Activated CD4-positive, alpha-beta T cell treated with anti-CD3 and anti-CD28 coated beads, Interleukin-2, amount 10 ng/mL, durations not matched to agents 24 days and 14 days (primary cell): ENCODE measurements around the gene EDARADD. TPM values are rescaled to one million over a fixed set of nuclear protein-coding genes. Genes with fewer than 3 reads are reported as not detected.

Experiments
- DNase-seq: peaks from one replicate; pipeline ENCODE4 v3.0.0; 2022
- H3K27ac Mint-ChIP-seq: one replicate; pipeline ENCODE4 v1.8.0; 2022; ENCODE audit warnings: mild to moderate bottlenecking, mixed read lengths
- H3K27me3 Mint-ChIP-seq: one replicate; pipeline ENCODE4 v1.8.0; 2022; ENCODE audit warnings: mixed read lengths
- H3K36me3 Mint-ChIP-seq: one replicate; pipeline ENCODE4 v1.8.0; 2022; ENCODE audit warnings: low read depth, mild to moderate bottlenecking, mixed read lengths
- H3K4me1 Mint-ChIP-seq: one replicate; pipeline ENCODE4 v1.8.0; 2021; ENCODE audit warnings: mixed read lengths
- H3K4me3 Mint-ChIP-seq: one replicate; pipeline ENCODE4 v1.8.0; 2022; ENCODE audit warnings: mild to moderate bottlenecking, moderate library complexity, mixed read lengths
- H3K9me3 Mint-ChIP-seq: one replicate; pipeline ENCODE4 v1.8.0; 2021; ENCODE audit warnings: mixed read lengths
- intact Hi-C: fragments of 100-400 bp; cut with micrococcal nuclease; formaldehyde crosslinking; loops from one replicate; pipeline ENCODE4 v1.15.1; 2023
- total RNA-seq: library from RNA; stranded (reverse); gene quantifications from 2 replicates; pipeline ENCODE4 v1.2.3, GENCODE V29; 2022

The EDARADD gene
- total RNA-seq, 1 donor from 2014 or later, result 32.6 TPM

DNA sequence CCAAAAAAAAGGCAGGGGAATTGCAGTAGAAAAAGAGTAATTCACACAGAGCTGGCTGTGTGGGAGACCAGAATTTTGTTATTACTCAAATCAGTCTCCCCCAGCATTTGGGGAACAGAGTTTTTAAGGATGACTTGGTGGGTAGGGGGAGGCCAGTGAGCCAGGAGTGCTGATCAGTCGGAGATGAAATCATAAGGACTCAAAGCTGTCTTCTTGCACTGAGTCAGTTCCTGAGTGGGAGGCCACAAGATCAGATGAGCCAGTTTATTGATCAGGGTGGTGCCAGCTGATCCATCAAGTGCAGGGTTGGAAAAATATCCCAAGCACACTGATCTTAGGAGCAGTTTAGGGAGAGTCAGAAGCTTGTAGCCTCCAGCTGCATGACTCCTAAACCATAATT is 23.7 kb upstream of the EDARADD start:
- H3K27me3 Mint-ChIP-seq, result peaks cover 12% of the 10 kb centered on the region
- no peak overlapping the region for H3K27ac Mint-ChIP-seq
- no peaks in the 10 kb centered on the region for H3K9me3 Mint-ChIP-seq
- H3K4me3 Mint-ChIP-seq, result no peak overlapping the region
- no peak for DNase-seq
- intact Hi-C loops, result loop anchor here (2.0 kb wide), 1 partner anchor 26 kb away; no protein-coding TSS in a partner anchor
- peaks cover 2% of the 10 kb centered on the region for H3K4me1 Mint-ChIP-seq
- H3K36me3 Mint-ChIP-seq, result no peaks in the 10 kb centered on the region

DNA sequence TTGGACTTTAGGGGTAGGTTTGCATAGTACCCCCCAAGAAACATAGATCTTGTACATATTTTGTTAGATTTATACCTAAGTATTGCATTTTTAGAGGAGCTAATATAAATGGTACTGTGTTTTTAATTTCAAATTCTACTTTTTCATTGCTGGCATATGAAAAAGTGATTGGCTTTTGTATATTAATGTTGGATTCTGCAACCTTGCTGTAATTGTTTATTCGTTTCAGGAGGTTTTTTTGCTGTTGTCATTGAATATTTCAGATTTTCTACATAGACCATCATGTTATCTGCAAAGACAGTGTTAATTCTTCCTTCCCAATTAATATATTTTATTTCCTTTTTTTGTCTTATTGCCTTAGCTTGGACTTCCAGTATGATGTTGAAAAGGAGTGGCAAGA is 23.0 kb upstream of the EDARADD start:
- no peak for DNase-seq
- no peak overlapping the region for H3K27ac Mint-ChIP-seq
- H3K4me3 Mint-ChIP-seq, result no peak overlapping the region
- peaks cover 8% of the 10 kb centered on the region for H3K27me3 Mint-ChIP-seq
- H3K36me3 Mint-ChIP-seq, result no peaks in the 10 kb centered on the region
- no peaks in the 10 kb centered on the region for H3K9me3 Mint-ChIP-seq
- intact Hi-C loops, result loop anchor here (2.0 kb wide), 1 partner anchor 26 kb away; no protein-coding TSS in a partner anchor
- H3K4me1 Mint-ChIP-seq, result peaks cover 2% of the 10 kb centered on the region

DNA sequence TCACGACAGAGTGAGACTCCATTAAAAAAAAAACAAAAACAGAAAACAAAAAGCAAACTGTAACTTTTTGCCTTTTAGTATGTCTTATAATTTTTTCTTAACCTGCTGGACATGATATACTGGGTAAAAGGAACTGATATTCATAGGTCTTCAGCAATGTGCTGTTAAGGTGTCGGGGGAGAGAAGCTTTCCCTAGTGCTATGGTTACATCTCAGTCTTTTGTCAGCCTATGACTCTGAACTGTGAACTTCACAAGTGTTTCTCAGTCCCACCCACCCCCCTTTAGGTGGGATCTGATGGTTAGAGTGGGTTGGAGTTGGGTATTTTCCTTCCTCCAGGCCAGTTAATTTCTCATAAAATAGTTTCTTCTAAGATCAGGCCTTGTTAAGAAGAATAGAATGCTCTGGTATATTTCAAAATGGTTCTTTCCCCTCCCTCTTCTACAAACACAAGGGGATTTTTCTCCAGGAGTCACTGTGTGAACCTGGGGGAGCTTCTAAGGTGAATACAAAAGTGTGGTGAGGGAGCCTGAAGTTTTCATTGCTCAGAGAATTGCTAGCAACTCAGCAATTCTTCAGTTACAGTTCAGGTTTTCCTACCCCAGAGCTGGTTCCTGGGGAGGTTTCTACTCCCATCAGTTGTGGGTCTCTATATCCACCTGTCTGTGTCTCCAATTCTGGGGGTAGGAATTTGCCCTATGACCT is 16.1 kb upstream of the EDARADD start:
- H3K27me3 Mint-ChIP-seq, result peaks cover 12% of the 10 kb centered on the region
- no peaks in the 10 kb centered on the region for H3K36me3 Mint-ChIP-seq
- intact Hi-C loops, result no loop called here
- peaks cover 10% of the 10 kb centered on the region for H3K9me3 Mint-ChIP-seq
- H3K4me1 Mint-ChIP-seq, result peaks cover 4% of the 10 kb centered on the region
- no peak for DNase-seq
- no peak overlapping the region for H3K4me3 Mint-ChIP-seq
- H3K27ac Mint-ChIP-seq, result no peak overlapping the region

DNA sequence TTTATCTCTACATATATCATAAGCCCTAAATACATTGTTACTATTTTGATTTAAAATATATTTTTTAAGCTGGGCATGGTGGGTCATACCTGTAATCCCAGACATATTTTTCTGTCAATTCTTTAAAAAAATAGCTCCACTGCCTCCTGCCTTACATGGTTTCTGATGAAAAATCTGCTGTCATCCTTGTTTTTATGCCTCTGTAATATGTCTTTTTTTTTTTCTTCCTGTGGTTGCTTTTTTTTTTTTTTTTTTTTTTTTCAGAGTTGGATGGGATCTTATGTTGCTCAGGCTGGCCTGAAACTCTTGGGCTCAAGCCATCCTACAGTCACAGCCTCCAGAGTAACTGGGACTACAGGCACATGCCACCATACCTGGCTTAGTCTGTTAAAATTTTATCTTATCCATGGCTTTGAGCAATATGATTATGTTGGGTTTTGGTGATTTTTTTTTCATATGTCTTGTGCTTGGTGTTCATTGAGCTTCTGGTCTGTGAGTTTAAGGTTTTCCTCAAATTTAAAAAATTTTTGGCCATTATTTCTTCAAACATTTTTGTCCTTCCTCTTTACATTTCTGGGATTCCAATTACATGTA is 12.4 kb upstream of the EDARADD start:
- Mint-ChIP-seq H3K4me3 (no peak overlapping the region), H3K27ac (no peak overlapping the region), H3K4me1 (no peaks in the 10 kb centered on the region), H3K27me3 (peaks cover 4% of the 10 kb centered on the region), H3K9me3 (peaks cover 10% of the 10 kb centered on the region), H3K36me3 (no peaks in the 10 kb centered on the region)
- intact Hi-C loops, result no loop called here
- DNase-seq, result peak; percentile 30

DNA sequence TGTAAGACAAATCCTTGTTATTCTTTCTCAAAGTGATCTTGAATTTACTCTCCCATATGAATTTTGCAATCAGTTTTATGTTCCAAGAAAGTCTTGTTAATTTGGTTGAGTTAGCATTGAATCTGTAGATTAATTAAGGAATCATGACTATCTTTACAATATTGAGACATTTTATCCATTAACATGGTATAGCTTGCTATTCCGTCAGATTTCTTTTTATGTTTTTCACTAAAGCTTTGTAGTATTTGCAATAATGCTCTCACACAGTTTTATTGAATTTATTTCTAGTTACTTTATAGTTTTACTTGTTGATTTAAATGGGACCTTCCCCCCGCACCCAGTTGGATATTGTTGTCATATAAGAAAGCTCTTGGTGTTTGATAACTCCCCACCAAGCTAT is 5.8 kb upstream of the EDARADD start:
- intact Hi-C loops, result no loop called here
- Mint-ChIP-seq H3K27me3 (peaks cover 16% of the 10 kb centered on the region), H3K4me1 (no peaks in the 10 kb centered on the region), H3K9me3 (no peaks in the 10 kb centered on the region), H3K4me3 (no peak overlapping the region), H3K27ac (no peak overlapping the region), H3K36me3 (no peaks in the 10 kb centered on the region)
- peak; percentile 21 for DNase-seq

DNA sequence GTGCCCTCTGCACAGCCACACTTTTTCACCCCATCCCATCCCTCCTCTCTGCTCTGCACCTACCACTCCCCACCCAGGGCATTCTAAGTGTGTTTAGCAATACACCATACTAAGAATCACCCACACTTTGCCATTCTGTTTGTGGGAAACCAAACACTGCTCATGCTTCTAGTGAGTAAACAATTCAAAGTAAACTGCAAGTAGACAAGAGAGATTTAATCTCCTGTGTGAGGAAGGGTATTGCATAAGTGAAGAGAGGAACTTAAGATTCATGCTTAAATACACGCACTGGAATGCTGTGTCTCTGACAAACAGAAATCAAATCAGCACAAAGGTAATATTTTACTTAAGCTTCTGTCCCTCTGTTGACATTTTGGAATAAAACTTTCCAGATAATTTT is 4.8 kb upstream of the EDARADD start:
- Mint-ChIP-seq H3K4me3 (no peak overlapping the region), H3K27me3 (peaks cover 16% of the 10 kb centered on the region), H3K27ac (no peak overlapping the region), H3K4me1 (peaks cover 8% of the 10 kb centered on the region), H3K9me3 (no peaks in the 10 kb centered on the region), H3K36me3 (no peaks in the 10 kb centered on the region)
- DNase-seq, result peak; percentile 49
- intact Hi-C loops, result no loop called here

DNA sequence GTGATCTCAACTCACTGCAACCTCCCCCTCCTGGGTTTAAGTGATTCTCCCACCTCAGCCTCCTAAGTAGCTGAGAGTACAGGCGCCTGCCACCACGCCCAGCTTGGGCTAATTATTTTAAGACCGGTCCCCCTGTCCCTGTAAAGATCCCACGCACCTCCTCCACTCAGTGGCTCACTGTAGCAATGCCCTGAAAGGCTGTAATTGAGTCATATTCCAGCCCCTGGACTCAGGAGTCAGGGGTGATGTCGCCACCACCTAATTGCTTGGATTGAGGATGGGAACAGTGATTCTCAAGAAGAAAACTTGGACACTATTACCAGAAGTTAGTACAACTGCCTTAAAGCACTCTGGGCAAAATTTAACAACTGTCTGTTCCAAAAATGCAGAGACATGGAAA is 3.1 kb upstream of the EDARADD start:
- intact Hi-C loops, result loop anchor here (10.0 kb wide), 2 partner anchors 386 to 516 kb away; no protein-coding TSS in a partner anchor
- Mint-ChIP-seq H3K36me3 (peaks cover 4% of the 10 kb centered on the region), H3K27ac (no peak overlapping the region), H3K4me1 (peaks cover 14% of the 10 kb centered on the region), H3K9me3 (no peaks in the 10 kb centered on the region), H3K27me3 (peaks cover 19% of the 10 kb centered on the region), H3K4me3 (no peak overlapping the region)
- no peak for DNase-seq

DNA sequence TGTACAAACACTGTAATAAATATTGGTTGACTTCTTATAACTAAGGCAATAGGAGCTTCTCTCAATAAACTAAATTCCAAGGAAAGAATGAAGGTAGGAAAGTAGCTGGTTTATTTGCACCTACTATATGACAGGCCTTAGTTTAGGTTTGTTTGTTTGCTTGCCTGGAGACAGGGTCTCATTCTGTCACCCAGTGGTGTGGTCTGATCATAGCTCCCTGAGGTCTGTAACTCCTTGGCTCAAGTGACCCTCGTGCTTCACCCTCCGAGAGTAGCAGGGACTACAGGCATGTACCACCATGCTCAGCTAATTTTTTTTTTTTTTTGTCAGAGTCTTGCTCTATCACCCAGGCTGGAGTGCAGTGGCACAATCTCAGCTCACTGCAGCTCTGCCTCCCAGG is 1.9 kb upstream of the EDARADD start:
- peaks cover 25% of the 10 kb centered on the region for H3K27me3 Mint-ChIP-seq
- intact Hi-C loops, result loop anchor here (10.0 kb wide), 2 partner anchors 387 to 517 kb away; no protein-coding TSS in a partner anchor
- H3K4me1 Mint-ChIP-seq, result peaks cover 24% of the 10 kb centered on the region
- DNase-seq, result no peak
- no peak overlapping the region for H3K4me3 Mint-ChIP-seq
- H3K27ac Mint-ChIP-seq, result no peak overlapping the region
- peaks cover 8% of the 10 kb centered on the region for H3K36me3 Mint-ChIP-seq
- no peaks in the 10 kb centered on the region for H3K9me3 Mint-ChIP-seq

DNA sequence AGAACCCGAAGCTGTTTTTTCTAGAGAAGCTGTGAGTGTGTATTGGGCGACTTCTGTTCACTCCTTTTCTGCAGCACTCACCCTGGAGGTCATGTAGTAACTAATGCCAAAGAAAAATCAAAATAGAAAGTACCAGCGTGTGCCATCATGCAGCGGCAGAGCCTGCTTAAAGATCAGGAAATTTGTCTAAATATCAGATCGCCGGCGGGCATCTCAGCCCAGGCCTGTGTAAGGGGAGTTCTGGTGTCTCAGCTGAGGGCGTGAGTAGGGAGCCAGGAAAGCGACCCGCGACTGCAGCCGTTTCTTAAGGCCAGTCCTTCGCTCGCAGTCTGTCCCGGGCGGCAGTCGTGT is 768 bp downstream of the EDARADD start:
- Mint-ChIP-seq H3K4me1 (peaks cover 37% of the 10 kb centered on the region), H3K4me3 (peak overlapping the region; percentile 96), H3K27me3 (peaks cover 28% of the 10 kb centered on the region), H3K36me3 (peaks cover 17% of the 10 kb centered on the region), H3K9me3 (no peaks in the 10 kb centered on the region), H3K27ac (peak overlapping the region; percentile 91)
- intact Hi-C loops, result loop anchor here (1.0 to 10.0 kb wide), 5 partner anchors 127 to 520 kb away; partner anchors contain the start of genes GPR137B and LGALS8
- no peak for DNase-seq

DNA sequence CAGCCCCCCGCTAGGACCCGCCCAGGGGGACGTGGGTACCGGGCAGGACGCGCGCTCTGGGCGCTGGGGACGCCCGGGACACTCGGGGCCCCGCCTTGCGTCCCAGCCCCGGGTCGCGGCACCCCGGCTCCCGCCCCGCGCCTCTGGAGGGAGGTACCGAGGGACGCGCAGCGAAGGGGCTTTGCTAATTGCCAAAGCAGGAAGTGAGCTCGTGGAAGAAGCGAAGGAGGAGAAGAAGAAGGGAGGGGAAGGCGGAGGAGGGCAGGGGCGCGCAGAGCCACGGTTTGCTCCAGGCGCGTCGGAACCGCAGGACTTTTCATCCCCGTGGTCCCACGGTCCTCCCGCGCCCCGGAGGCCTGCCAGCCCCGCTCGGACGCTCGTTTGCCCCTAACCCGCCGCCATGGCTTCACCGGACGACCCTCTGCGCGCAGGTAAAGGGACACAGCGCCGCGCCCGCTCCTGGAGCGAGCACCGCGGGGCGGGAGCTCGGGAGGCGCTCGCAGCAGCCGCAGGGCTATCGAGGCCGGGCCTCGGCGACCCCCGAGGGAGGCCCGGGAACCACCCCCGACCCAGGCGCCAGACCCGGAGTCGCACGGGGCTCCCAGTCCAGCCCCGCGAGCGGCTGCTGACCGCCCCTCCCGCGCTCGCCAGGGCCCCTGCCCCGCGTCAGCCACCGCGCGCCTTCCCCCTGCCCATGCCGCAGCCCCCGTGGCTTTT is 1.3 kb downstream of the EDARADD start:
- H3K4me3 Mint-ChIP-seq, result peak overlapping the region; percentile 96
- peaks cover 41% of the 10 kb centered on the region for H3K4me1 Mint-ChIP-seq
- peak; percentile 89 for DNase-seq
- intact Hi-C loops, result loop anchor here (1.0 to 10.0 kb wide), 5 partner anchors 127 to 521 kb away; partner anchors contain the start of genes GPR137B and LGALS8
- no peaks in the 10 kb centered on the region for H3K9me3 Mint-ChIP-seq
- H3K36me3 Mint-ChIP-seq, result peaks cover 20% of the 10 kb centered on the region
- H3K27me3 Mint-ChIP-seq, result peaks cover 26% of the 10 kb centered on the region
- peak overlapping the region; percentile 93 for H3K27ac Mint-ChIP-seq

DNA sequence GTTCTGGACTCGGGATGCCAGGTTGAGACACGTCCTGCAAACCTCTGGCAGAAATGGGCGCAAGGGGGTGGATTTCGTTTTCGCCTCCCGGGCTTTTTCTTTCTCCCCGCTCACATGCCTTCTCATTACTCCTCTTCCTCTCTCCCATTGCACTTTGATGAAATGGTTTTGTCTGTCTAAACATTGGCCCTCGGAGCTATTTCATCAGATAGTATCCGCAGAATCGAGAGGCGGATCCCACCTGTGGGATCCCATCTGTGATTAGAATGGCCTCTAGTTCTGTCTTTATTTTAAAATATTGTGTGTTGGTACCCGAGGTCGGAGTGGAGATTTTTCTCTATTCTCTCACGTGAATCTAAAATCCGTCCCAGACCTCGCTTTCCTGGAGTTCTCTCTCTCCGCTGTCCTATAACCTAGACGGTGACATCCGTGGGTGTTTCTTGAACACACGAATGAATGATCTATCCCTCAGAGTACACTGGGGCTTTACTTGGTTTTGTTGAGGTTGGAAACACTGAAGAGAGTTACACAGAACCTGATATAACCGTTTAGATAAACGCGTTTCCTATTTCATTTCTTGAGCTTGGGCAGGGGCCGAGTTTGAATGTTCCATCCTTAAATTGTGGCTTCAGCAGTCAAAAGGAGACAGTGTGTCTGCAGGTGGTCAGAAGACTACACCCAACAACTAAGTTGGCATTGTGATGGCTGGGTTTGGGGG is 2.0 kb downstream of the EDARADD start:
- intact Hi-C loops, result loop anchor here (1.0 to 10.0 kb wide), 8 partner anchors 21 to 521 kb away; partner anchors contain the start of genes GPR137B and LGALS8

DNA sequence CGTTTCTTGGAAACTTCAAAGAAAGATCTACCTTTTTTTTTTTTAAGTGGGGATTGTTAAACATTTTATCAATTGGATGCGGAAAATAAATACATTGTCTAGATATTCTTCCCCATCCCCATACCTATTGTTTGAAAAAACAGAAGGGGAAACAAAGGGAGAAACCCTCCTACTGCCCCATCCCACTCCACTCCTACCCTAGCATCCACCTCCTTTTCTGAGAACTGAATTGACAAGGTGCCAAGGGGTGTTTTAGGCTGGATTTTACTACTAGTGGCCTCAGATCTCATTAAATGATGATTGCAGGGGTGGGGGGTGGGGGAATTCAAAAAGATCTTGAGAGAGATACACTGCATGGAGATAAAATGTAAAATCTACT is 2.6 kb downstream of the EDARADD start:
- H3K4me1 Mint-ChIP-seq, result peaks cover 41% of the 10 kb centered on the region
- H3K4me3 Mint-ChIP-seq, result peak overlapping the region; percentile 96
- H3K9me3 Mint-ChIP-seq, result no peaks in the 10 kb centered on the region
- DNase-seq, result no peak
- peaks cover 20% of the 10 kb centered on the region for H3K36me3 Mint-ChIP-seq
- intact Hi-C loops, result loop anchor here (1.0 to 10.0 kb wide), 6 partner anchors 20 to 522 kb away; partner anchors contain the start of gene LGALS8
- peak overlapping the region; percentile 93 for H3K27ac Mint-ChIP-seq
- H3K27me3 Mint-ChIP-seq, result peaks cover 18% of the 10 kb centered on the region

More for the DNA sequence above, 2.0 kb downstream of the EDARADD start:
- peak; percentile 67 for DNase-seq
- H3K36me3 Mint-ChIP-seq, result peaks cover 20% of the 10 kb centered on the region
- peak overlapping the region; percentile 93 for H3K27ac Mint-ChIP-seq
- no peaks in the 10 kb centered on the region for H3K9me3 Mint-ChIP-seq
- H3K4me3 Mint-ChIP-seq, result peak overlapping the region; percentile 96
- H3K4me1 Mint-ChIP-seq, result peaks cover 41% of the 10 kb centered on the region
- peaks cover 22% of the 10 kb centered on the region for H3K27me3 Mint-ChIP-seq

DNA sequence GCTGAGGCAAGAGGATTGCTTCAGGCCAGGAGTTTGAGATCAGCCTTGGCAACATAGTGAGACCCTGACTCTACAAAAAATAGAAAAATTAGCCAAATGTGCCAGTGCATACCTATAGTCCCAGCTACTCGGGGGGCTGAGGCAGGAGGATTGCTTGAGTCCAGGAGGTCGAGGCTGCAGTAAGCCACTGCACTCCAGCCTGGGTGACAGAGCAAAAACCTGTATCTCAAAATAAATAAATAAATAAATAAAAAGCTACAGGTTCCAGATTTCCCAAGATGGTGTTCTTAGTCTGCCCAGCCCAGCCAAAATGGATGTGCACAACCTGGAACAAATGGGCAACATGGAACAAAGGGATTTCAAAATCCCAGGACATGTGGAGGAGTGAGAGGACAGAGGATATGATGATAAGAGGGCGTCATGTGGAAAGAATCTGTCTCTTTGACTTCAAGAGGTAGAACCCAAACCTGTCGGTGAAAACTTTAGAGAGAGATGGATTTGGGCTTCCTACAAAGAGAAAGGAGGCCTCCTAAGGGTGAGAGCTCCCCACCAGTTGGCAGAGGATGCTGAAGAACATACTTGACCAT is 3.2 kb downstream of the EDARADD start:
- peaks cover 20% of the 10 kb centered on the region for H3K36me3 Mint-ChIP-seq
- peak overlapping the region; percentile 96 for H3K4me3 Mint-ChIP-seq
- H3K9me3 Mint-ChIP-seq, result no peaks in the 10 kb centered on the region
- H3K27ac Mint-ChIP-seq, result peak overlapping the region; percentile 93
- H3K27me3 Mint-ChIP-seq, result peaks cover 14% of the 10 kb centered on the region
- intact Hi-C loops, result loop anchor here (2.0 to 10.0 kb wide), 5 partner anchors 20 to 522 kb away; partner anchors contain the start of gene LGALS8
- peaks cover 41% of the 10 kb centered on the region for H3K4me1 Mint-ChIP-seq
- DNase-seq, result no peak
